Measurements from ENCODE around the gene HEPACAM2.

HEPACAM2 gene

GRCh38 chr7:93188870-93189634 lies 37.2 kb downstream of the HEPACAM2 start:
- TF ChIP-seq SIN3A (IDR thresholded peaks at IDR 0.05; ENCODE audit: borderline replicate concordance, insufficient read depth, low read length) (no peak), TAF1 (IDR thresholded peaks at IDR 0.05; ENCODE audit: borderline replicate concordance, insufficient read depth, low read length) (no peak), POLR2AphosphoS5 (IDR thresholded peaks at IDR 0.05; ENCODE audit: low read depth, low read length) (no peak), FOXP2 (optimal IDR thresholded peaks at IDR 0.05; ENCODE audit: borderline replicate concordance, extremely low read depth, extremely low read length, insufficient read depth) (no peak), REST (IDR thresholded peaks at IDR 0.05; ENCODE audit: insufficient read depth in 1 of 2, low read depth in 2 of 2, low read length in 2 of 2) (no peak)

GRCh38 chr7:93185303-93186027 lies 40.8 kb downstream of the HEPACAM2 start:
- no peak for TF ChIP-seq FOXP2 (optimal IDR thresholded peaks at IDR 0.05; ENCODE audit: borderline replicate concordance, extremely low read depth, extremely low read length, insufficient read depth)
- no peak for TF ChIP-seq POLR2AphosphoS5 (IDR thresholded peaks at IDR 0.05; ENCODE audit: low read depth, low read length)
- no peak for TF ChIP-seq TAF1 (IDR thresholded peaks at IDR 0.05; ENCODE audit: borderline replicate concordance, insufficient read depth, low read length)
- TF ChIP-seq REST (IDR thresholded peaks at IDR 0.05; ENCODE audit: insufficient read depth in 1 of 2, low read depth in 2 of 2, low read length in 2 of 2): no peak
- TF ChIP-seq SIN3A (IDR thresholded peaks at IDR 0.05; ENCODE audit: borderline replicate concordance, insufficient read depth, low read length): no peak

GRCh38 chr7:93179173-93179572 lies 47.1 kb downstream of the HEPACAM2 start:
- TF ChIP-seq TAF1 (IDR thresholded peaks at IDR 0.05; ENCODE audit: borderline replicate concordance, insufficient read depth, low read length): no peak
- no peak for TF ChIP-seq REST (IDR thresholded peaks at IDR 0.05; ENCODE audit: insufficient read depth in 1 of 2, low read depth in 2 of 2, low read length in 2 of 2)
- no peak for TF ChIP-seq POLR2AphosphoS5 (IDR thresholded peaks at IDR 0.05; ENCODE audit: low read depth, low read length)
- no peak for TF ChIP-seq SIN3A (IDR thresholded peaks at IDR 0.05; ENCODE audit: borderline replicate concordance, insufficient read depth, low read length)
- TF ChIP-seq FOXP2 (optimal IDR thresholded peaks at IDR 0.05; ENCODE audit: borderline replicate concordance, extremely low read depth, extremely low read length, insufficient read depth): no peak

GRCh38 chr7:93178213-93178612 lies 48.1 kb downstream of the HEPACAM2 start:
- TF ChIP-seq SIN3A (IDR thresholded peaks at IDR 0.05; ENCODE audit: borderline replicate concordance, insufficient read depth, low read length): no peak
- no peak for TF ChIP-seq POLR2AphosphoS5 (IDR thresholded peaks at IDR 0.05; ENCODE audit: low read depth, low read length)
- no peak for TF ChIP-seq REST (IDR thresholded peaks at IDR 0.05; ENCODE audit: insufficient read depth in 1 of 2, low read depth in 2 of 2, low read length in 2 of 2)
- TF ChIP-seq TAF1 (IDR thresholded peaks at IDR 0.05; ENCODE audit: borderline replicate concordance, insufficient read depth, low read length): no peak
- no peak for TF ChIP-seq FOXP2 (optimal IDR thresholded peaks at IDR 0.05; ENCODE audit: borderline replicate concordance, extremely low read depth, extremely low read length, insufficient read depth)

Measured in PFSK-1 (cell line).